HEK293 (cell line): ENCODE results near the gene ZNF221.

Source experiments
- HOXA7 ChIP-seq: sonication (generic); formaldehyde crosslinking; IDR thresholded peaks from 2 replicates; pipeline ENCODE4 v1.8.1; 2022; ENCODE audit warnings: missing genetic modification reagents, borderline replicate concordance
- SETDB1 ChIP-seq: IDR thresholded peaks from one replicate; pipeline ENCODE4 v1.6.1; 2017; ENCODE audit warnings: mild to moderate bottlenecking, low read length, moderate library complexity, mixed read lengths; ENCODE audit not compliant: insufficient read length
- SP7 ChIP-seq: fragments of 450-650 bp; formaldehyde crosslinking; IDR thresholded peaks from 2 replicates; pipeline ENCODE4 v1.5.1; 2016; ENCODE audit warnings: missing biosample characterization, missing genetic modification characterization
- TSHZ1 ChIP-seq: fragments of 450-650 bp; formaldehyde crosslinking; IDR thresholded peaks from 2 replicates; pipeline ENCODE4 v1.5.1; 2016; ENCODE audit warnings: missing biosample characterization, missing genetic modification characterization, borderline replicate concordance
- WT1 ChIP-seq: fragments of 450-650 bp; formaldehyde crosslinking; IDR thresholded peaks from 2 replicates; pipeline ENCODE4 v1.5.1; 2016; ENCODE audit warnings: missing biosample characterization, missing genetic modification characterization
- YY2 ChIP-seq: fragments of 450-650 bp; formaldehyde crosslinking; IDR thresholded peaks from 2 replicates; pipeline ENCODE4 v1.5.1; 2016; ENCODE audit warnings: missing biosample characterization, missing genetic modification characterization
- ZFP41 ChIP-seq: fragments of 450-650 bp; formaldehyde crosslinking; IDR thresholded peaks from 2 replicates; pipeline ENCODE4 v1.5.1; 2016; ENCODE audit warnings: missing biosample characterization, missing genetic modification characterization, borderline replicate concordance
- ZNF155 ChIP-seq: fragments of 450-650 bp; formaldehyde crosslinking; IDR thresholded peaks from 2 replicates; pipeline ENCODE4 v1.5.1; 2016; ENCODE audit warnings: missing biosample characterization, missing genetic modification characterization
- ZNF404 ChIP-seq: fragments of 450-650 bp; formaldehyde crosslinking; IDR thresholded peaks from 2 replicates; pipeline ENCODE4 v1.5.1; 2017; ENCODE audit warnings: missing biosample characterization, missing genetic modification characterization
- ZNF518A ChIP-seq: fragments of 450-650 bp; formaldehyde crosslinking; conservative IDR thresholded peaks from 2 replicates; pipeline ENCODE4 v1.5.1; 2016; ENCODE audit warnings: low read depth, missing biosample characterization, missing genetic modification characterization
- ZNF529 ChIP-seq: fragments of 450-650 bp; formaldehyde crosslinking; IDR thresholded peaks from 2 replicates; pipeline ENCODE4 v1.5.1; 2017; ENCODE audit warnings: missing genetic modification characterization, missing biosample characterization; ENCODE audit not compliant: insufficient replicate concordance
- ZNF558 ChIP-seq: fragments of 450-650 bp; formaldehyde crosslinking; IDR thresholded peaks from 2 replicates; pipeline ENCODE4 v1.5.1; 2016; ENCODE audit warnings: missing biosample characterization, missing genetic modification characterization
- ZNF664 ChIP-seq: fragments of 450-650 bp; formaldehyde crosslinking; IDR thresholded peaks from 2 replicates; pipeline ENCODE4 v1.5.1; 2016; ENCODE audit warnings: missing biosample characterization, missing genetic modification characterization
- ZNF830 ChIP-seq: fragments of 450-650 bp; IDR thresholded peaks from 2 replicates; pipeline ENCODE4 v1.5.0; 2018; ENCODE audit warnings: missing biosample characterization, missing genetic modification characterization, low read depth, mild to moderate bottlenecking, moderate library complexity
- ZNF837 ChIP-seq: fragments of 450-650 bp; formaldehyde crosslinking; IDR thresholded peaks from 2 replicates; pipeline ENCODE4 v1.5.1; 2016; ENCODE audit warnings: missing biosample characterization, missing genetic modification characterization
- ZXDB ChIP-seq: fragments of 450-650 bp; formaldehyde crosslinking; IDR thresholded peaks from 2 replicates; pipeline ENCODE4 v1.5.1; 2016; ENCODE audit warnings: missing biosample characterization, missing genetic modification characterization
- TF ChIP-seq, protein P1 (sequence below): fragments of 450-650 bp; formaldehyde crosslinking; IDR thresholded peaks from 2 replicates; pipeline ENCODE4 v1.5.1; 2017; ENCODE audit warnings: missing biosample characterization, missing genetic modification characterization
- TF ChIP-seq, protein P2 (sequence below): fragments of 450-650 bp; formaldehyde crosslinking; IDR thresholded peaks from 2 replicates; pipeline ENCODE4 v1.5.1; 2017; ENCODE audit warnings: missing biosample characterization, missing genetic modification characterization
- TF ChIP-seq, protein P3 (sequence below): fragments of 450-650 bp; formaldehyde crosslinking; IDR thresholded peaks from 2 replicates; pipeline ENCODE4 v1.5.1; 2016; ENCODE audit warnings: missing biosample characterization, missing genetic modification characterization

Gene ZNF221

DNA sequence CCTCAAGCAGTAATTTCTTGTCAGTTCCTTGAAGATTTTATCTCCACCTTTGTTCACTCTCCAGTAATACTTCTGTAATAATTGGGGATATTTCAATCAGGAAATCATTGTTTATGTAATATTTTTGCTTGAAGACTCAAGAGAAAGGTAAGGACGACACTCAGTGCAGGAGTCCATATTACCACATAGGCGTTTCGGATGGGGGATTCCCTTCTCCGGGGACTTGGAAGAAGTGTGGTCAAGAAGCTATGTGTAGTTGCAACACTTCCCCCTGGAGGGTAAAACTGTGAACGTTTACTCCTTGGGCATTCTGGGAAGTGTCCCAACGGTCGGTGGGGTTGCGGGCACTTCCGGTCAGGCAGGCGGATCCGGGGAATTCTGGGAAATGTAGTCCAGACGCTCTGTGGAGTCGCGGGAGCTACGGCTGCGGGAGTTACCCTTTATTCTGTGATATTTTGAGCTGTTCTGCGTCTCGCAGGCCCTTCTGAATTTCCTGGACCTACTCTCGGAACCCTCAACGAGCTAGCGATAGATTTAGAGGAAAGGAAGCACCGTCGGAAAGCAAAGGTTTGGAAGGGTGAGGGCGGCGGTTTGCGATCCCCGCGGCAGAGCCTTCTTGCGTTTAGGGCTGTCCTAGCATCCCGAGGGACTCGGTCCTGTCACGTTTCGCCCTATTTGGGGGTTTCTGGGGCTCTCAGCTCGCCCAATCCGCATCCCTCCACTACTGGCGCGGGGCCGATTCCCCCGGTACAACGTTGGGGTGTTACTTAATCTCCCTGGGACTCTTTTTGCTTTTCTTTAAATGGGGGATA is at the start of gene ZNF221 (continued):
- TF ChIP-seq ZNF518A (tag by site-specific recombination) (peak; percentile 100), YY2 (tag by site-specific recombination) (peak; percentile 59; the same call in 1 of the 2 replicates), ZNF155 (tag by site-specific recombination) (no peak), ZNF404 (tag by site-specific recombination) (no peak; the same call in 1 of the 2 replicates), ZXDB (tag by site-specific recombination) (peak; percentile 98), ZFP41 (tag by site-specific recombination) (no peak), SETDB1 (peak; percentile 90), ZNF558 (tag by site-specific recombination) (peak; percentile 91), ZNF664 (tag by site-specific recombination) (no peak), HOXA7 (CRISPR knock-in tag) (no peak), WT1 (tag by site-specific recombination) (peak; percentile 83), ZNF837 (tag by site-specific recombination) (no peak), ZNF529 (no peak), SP7 (tag by site-specific recombination) (peak; percentile 91), TSHZ1 (tag by site-specific recombination) (no peak), ZNF830 (tag by site-specific recombination) (no peak)
- TF ChIP-seq, protein P1, sequence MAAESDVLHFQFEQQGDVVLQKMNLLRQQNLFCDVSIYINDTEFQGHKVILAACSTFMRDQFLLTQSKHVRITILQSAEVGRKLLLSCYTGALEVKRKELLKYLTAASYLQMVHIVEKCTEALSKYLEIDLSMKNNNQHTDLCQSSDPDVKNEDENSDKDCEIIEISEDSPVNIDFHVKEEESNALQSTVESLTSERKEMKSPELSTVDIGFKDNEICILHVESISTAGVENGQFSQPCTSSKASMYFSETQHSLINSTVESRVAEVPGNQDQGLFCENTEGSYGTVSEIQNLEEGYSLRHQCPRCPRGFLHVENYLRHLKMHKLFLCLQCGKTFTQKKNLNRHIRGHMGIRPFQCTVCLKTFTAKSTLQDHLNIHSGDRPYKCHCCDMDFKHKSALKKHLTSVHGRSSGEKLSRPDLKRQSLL (tag by site-specific recombination) = no peak
- TF ChIP-seq, protein P2, sequence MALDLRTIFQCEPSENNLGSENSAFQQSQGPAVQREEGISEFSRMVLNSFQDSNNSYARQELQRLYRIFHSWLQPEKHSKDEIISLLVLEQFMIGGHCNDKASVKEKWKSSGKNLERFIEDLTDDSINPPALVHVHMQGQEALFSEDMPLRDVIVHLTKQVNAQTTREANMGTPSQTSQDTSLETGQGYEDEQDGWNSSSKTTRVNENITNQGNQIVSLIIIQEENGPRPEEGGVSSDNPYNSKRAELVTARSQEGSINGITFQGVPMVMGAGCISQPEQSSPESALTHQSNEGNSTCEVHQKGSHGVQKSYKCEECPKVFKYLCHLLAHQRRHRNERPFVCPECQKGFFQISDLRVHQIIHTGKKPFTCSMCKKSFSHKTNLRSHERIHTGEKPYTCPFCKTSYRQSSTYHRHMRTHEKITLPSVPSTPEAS (tag by site-specific recombination) = peak; percentile 50; the same call in 1 of the 2 replicates
- TF ChIP-seq, protein P3, sequence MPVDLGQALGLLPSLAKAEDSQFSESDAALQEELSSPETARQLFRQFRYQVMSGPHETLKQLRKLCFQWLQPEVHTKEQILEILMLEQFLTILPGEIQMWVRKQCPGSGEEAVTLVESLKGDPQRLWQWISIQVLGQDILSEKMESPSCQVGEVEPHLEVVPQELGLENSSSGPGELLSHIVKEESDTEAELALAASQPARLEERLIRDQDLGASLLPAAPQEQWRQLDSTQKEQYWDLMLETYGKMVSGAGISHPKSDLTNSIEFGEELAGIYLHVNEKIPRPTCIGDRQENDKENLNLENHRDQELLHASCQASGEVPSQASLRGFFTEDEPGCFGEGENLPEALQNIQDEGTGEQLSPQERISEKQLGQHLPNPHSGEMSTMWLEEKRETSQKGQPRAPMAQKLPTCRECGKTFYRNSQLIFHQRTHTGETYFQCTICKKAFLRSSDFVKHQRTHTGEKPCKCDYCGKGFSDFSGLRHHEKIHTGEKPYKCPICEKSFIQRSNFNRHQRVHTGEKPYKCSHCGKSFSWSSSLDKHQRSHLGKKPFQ (tag by site-specific recombination) = peak; percentile 67; the same call in 1 of the 2 replicates
